NB4 (cell line): ENCODE results near the gene TRIM28.

Experiments
- DNase-seq: peaks from one replicate; pipeline ENCODE4 v3.0.0; 2010; ENCODE audit warnings: low read depth
- H3K4me3 ChIP-seq: one replicate; pipeline ENCODE4 v1.5.1; 2011; ENCODE audit warnings: mild to moderate bottlenecking, low read depth, low read length, moderate library complexity
- MYC ChIP-seq: IDR thresholded peaks from 2 replicates; pipeline ENCODE4 v1.6.1; 2011; ENCODE audit warnings: low read depth, low read length
- POLR2A ChIP-seq: IDR thresholded peaks from 2 replicates; pipeline ENCODE4 v1.6.1; 2011; ENCODE audit warnings: mild to moderate bottlenecking; ENCODE audit not compliant: insufficient read length; ENCODE audit errors: extremely low read depth
- TF ChIP-seq, protein P1 (sequence below): IDR thresholded peaks from one replicate; pipeline ENCODE4 v1.5.1; 2012; ENCODE audit warnings: low read depth, low read length
- TF ChIP-seq, protein P2 (sequence below): IDR thresholded peaks from 2 replicates; pipeline ENCODE4 v1.6.1; 2011; ENCODE audit warnings: low read depth, low read length

The TRIM28 gene

DNA sequence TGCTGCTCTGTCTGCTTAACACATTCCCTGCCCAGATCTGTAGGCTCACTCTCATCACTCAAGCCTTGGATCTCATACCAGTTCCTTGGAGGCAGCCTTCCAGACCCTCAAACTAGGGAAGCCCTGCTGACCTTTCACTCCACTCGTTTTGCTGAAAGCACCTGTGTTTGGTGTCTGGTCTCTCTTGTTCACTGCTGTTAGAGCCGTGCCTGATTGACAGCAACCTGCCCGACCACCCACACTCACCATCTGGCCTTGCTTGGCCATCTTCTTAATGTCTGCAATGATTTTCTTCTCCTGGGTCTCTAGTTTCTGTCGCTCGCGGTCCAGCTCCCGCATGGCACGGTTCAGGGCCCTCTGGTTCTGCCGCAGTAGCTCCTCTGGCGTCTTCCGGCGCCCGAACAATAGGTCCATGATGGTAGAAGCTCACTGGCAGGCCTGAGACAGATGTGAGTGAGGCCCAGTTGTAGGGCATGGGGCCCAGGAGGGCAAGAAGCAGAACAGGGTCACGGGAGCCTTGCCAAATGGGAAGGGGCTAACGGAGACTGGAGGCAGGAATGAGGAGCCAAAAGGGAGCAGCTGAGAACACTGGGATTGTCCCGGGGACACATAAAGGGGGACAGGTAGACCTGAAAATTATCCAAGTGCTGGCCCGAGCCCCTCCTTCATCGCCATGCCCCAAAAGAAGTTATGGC lies 10.1 kb downstream of the TRIM28 start:
- peak; percentile 23 for DNase-seq
- H3K4me3 ChIP-seq = peak overlapping the region; percentile 62
- TF ChIP-seq MYC (no peak), POLR2A (no peak)
- TF ChIP-seq, protein P1, sequence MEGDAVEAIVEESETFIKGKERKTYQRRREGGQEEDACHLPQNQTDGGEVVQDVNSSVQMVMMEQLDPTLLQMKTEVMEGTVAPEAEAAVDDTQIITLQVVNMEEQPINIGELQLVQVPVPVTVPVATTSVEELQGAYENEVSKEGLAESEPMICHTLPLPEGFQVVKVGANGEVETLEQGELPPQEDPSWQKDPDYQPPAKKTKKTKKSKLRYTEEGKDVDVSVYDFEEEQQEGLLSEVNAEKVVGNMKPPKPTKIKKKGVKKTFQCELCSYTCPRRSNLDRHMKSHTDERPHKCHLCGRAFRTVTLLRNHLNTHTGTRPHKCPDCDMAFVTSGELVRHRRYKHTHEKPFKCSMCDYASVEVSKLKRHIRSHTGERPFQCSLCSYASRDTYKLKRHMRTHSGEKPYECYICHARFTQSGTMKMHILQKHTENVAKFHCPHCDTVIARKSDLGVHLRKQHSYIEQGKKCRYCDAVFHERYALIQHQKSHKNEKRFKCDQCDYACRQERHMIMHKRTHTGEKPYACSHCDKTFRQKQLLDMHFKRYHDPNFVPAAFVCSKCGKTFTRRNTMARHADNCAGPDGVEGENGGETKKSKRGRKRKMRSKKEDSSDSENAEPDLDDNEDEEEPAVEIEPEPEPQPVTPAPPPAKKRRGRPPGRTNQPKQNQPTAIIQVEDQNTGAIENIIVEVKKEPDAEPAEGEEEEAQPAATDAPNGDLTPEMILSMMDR = no peak
- TF ChIP-seq, protein P2, sequence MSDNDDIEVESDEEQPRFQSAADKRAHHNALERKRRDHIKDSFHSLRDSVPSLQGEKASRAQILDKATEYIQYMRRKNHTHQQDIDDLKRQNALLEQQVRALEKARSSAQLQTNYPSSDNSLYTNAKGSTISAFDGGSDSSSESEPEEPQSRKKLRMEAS = no peak

DNA sequence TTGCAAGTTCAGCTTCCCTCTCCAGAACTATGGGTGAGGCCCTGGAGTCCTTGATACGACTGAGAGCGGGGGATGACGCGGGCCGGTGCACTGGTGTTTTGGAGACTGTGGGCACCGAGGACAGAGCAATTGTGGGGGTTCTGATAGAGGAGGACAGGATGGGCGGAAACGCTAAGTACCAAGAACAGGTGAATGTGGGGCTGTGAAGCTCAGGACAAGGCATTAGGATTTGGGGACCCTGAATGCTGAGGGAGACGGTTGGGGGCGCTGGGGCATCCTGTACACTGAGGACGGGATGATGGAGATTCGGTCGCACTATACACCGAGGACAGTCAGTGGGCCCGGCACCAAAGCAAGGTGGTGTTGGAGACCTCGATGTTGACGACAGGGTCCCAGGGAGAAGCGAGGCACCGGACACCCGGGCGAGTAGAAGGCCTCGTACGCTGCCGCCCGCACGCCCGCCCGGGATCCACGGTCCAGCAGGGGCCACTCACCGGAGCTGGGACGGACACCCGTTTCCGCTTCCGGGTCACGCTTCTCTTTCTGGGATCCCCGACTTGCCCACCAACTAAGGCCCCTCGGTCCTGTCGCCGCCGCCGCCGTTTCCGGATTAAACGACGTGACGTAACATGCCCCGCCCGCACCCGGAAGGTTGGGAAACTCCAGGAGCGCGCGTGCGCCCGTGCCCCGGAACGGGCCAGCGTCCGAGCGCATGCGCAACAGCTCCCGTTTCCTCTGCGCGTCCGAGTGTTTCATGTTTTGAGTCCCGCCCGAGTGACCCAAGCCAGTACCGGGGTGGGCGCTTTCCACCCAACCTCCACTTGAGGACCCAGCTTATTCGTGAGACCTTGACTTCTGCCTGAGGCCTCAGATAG lies 10.9 kb downstream of the TRIM28 start, which contains the start of gene CHMP2A:
TSS of gene CHMP2A (minus strand) at position 612 of the 875 bp plus-strand sequence. CDS start 893 bp downstream, outside the sequence.
- TF ChIP-seq MYC = peak; percentile 72
- TF ChIP-seq, protein P1 = no peak
- TF ChIP-seq, protein P2 = peak; percentile 59
- peak; percentile 61 for TF ChIP-seq POLR2A

DNA sequence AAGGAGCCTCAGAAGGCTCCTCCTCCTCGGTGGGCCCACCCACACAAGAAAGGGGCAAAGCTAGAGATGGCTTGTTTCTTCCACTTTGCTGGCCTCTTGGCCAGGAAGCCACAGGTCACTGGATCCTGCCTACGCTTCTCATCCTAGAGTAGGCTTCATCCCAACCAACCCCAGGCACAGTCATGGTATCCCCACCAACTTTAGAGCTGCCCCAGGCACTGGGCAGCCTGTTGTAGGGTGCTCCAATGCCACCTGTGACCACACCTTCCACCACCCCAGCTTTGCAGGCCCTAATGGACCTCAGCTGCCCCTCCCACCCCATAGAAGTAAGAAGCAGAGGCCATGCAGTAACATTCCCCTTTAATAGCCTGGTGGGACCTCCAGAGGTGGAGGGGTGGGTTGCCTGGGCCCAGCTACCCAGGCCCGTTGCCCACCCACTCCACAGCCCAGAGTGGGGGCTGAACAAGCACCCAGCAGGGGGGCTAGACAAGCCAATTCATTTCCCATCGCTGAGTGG lies 11.6 kb downstream of the TRIM28 start:
- TF ChIP-seq MYC (no peak), POLR2A (no peak)
- TF ChIP-seq, protein P1 = no peak
- TF ChIP-seq, protein P2 = no peak
- H3K4me3 ChIP-seq = peak overlapping the region; percentile 52
- DNase-seq = no peak

More for the DNA sequence above, 10.9 kb downstream of the TRIM28 start, which contains the start of gene CHMP2A:
- H3K4me3 ChIP-seq = peak within 1 kb of the TSS; percentile 62
- peak; percentile 97 for DNase-seq

DNA sequence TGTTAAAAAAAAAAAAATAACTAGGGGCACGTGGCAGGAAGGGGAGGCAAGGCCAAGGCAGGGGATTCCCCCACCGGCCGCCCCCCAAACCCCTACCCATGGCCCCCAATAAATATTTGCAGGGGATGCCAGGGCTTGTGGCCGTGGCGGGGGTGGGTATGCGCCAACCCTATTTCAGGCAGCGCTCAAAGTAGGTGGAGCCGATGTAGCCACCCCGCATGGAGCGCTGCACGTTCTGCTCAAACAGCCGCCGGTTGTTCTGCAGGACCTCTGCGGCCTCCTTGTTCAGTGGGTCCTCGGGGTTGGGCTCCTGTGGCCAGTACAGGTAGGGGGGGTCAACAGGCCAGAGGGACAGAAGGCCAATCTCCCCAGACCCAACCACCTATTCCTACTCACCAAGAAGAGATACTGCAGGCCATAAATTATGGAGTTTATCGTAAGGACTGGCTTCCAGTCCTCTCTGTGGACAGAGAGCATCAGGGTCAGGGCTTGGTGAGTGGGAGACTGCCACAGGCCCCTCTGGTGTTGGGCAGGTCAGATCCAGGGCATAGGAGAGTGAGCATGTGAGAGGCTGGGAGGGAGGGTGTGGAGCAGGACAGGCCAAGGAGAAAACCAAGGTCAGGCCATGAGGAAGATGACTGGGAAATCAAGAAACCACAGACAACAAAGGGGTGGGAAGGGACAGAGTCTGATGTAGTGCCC lies 12.2 kb downstream of the TRIM28 start:
- no peak overlapping the region for H3K4me3 ChIP-seq
- DNase-seq = peak; percentile 10
- no peak for TF ChIP-seq POLR2A
- TF ChIP-seq MYC = no peak
- TF ChIP-seq, protein P1 = no peak
- TF ChIP-seq, protein P2 = no peak

DNA sequence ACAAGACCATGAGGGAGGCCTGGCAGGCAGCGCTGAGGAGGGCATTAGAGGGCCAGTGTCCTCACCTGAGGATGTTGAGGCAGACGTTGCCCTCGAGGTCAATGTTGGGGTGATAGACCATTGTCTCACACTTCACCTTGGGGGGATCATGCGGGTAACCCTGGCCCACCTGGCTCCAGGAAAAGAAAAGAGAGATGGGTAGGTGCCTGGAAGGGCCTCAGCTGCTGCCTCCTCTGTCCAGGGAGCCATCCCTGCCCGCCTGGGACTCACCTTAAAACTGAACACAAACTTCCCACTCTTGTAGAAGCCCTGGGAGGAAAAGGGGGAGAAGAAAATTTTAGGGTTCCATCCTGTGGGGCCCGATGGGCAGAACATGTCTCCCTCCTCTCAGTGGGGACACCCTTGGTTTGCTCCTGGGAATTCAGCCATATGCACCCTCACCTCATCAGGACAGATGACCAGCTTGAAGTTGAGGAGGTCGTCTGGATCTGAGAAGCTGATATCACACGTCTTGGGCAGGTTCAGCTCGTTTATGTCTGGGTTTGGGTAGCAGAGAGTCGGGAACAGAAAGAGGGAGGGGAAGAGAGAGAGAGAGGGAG lies 12.9 kb downstream of the TRIM28 start:
- H3K4me3 ChIP-seq = peak overlapping the region; percentile 89
- TF ChIP-seq MYC (no peak), POLR2A (no peak)
- TF ChIP-seq, protein P1 = no peak
- TF ChIP-seq, protein P2 = no peak
- peak; percentile 0 for DNase-seq
